ENCODE results near the gene PRRG4. TPM values are rescaled to one million over a fixed set of nuclear protein-coding genes. Genes with fewer than 3 reads are reported as not detected.

Gene PRRG4
- total RNA-seq, 1 donor from 2014 or later: 3.0 TPM

DNA sequence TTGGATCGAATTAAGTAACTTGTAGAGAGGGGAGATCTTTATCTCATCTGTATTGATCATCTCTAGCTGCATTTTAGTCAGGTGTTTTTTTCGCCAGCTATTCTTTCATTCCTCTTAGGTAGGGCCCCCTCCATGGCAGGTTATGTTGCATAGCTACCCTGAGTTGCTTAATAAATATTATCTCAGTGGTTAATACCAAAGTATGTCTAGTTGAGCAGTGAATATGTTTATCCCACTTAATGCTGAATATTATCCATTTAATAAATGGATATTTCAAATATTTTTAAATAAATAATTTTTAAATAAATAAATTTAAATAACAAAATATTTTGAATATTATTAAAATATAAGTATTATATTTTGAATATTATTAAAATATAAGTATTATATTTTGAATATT lies 9.6 kb downstream of the PRRG4 start:
- intact Hi-C loops (cut with DNase I): no loop called here
- TF ChIP-seq, protein P1, sequence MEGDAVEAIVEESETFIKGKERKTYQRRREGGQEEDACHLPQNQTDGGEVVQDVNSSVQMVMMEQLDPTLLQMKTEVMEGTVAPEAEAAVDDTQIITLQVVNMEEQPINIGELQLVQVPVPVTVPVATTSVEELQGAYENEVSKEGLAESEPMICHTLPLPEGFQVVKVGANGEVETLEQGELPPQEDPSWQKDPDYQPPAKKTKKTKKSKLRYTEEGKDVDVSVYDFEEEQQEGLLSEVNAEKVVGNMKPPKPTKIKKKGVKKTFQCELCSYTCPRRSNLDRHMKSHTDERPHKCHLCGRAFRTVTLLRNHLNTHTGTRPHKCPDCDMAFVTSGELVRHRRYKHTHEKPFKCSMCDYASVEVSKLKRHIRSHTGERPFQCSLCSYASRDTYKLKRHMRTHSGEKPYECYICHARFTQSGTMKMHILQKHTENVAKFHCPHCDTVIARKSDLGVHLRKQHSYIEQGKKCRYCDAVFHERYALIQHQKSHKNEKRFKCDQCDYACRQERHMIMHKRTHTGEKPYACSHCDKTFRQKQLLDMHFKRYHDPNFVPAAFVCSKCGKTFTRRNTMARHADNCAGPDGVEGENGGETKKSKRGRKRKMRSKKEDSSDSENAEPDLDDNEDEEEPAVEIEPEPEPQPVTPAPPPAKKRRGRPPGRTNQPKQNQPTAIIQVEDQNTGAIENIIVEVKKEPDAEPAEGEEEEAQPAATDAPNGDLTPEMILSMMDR (IDR thresholded peaks at IDR 0.05): no peak
- Histone ChIP-seq H3K9me3 (no peaks in the 10 kb centered on the region), H3K4me3 (no peak overlapping the region), H3K4me1 (no peaks in the 10 kb centered on the region), H3K27me3 (no peaks in the 10 kb centered on the region), H3K36me3 (no peaks in the 10 kb centered on the region), H3K27ac (no peak overlapping the region)
- DNase-seq (ENCODE audit: low spot score in 2 of 2): no peak

DNA sequence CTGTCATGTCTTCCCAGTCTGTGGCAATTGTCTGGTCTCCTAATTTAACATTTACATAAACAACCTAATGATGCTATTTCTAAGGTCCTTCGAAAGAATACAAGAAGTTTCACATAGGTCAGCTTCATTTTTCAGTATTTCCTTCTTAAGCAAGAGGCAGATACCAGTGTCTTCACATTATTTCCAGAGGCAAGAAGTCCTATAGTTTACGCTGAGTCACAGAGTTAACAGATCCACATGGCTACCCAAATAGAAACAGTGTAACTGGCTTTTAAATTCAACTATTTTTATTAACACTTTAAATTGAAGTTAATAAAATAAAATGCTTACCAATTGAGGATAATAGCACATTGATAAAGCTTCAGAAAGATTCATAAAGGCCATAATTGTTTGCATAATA lies 10.9 kb downstream of the PRRG4 start:
- H3K9me3 ChIP-seq: no peaks in the 10 kb centered on the region
- DNase-seq (ENCODE audit: low spot score in 2 of 2): no peak
- H3K27ac ChIP-seq: no peak overlapping the region
- no peaks in the 10 kb centered on the region for H3K36me3 ChIP-seq
- no peak overlapping the region for H3K4me3 ChIP-seq
- TF ChIP-seq, protein P1 (IDR thresholded peaks at IDR 0.05): no peak
- H3K27me3 ChIP-seq: no peaks in the 10 kb centered on the region
- H3K4me1 ChIP-seq: no peaks in the 10 kb centered on the region
- intact Hi-C loops (cut with DNase I): no loop called here

- no peak overlapping the region for H3K27ac ChIP-seq
- H3K36me3 ChIP-seq: no peaks in the 10 kb centered on the region
- H3K9me3 ChIP-seq: no peaks in the 10 kb centered on the region
- TF ChIP-seq, protein P1 (IDR thresholded peaks at IDR 0.05): no peak
- DNase-seq (ENCODE audit: low spot score in 2 of 2): no peak
- no peak overlapping the region for H3K4me3 ChIP-seq
- H3K4me1 ChIP-seq: no peaks in the 10 kb centered on the region
- H3K27me3 ChIP-seq: no peaks in the 10 kb centered on the region
- intact Hi-C loops (cut with DNase I): no loop called here
These were observed 13.8 kb downstream of the PRRG4 start for GRCh38 chr11:32843544-32843943.

- no peaks in the 10 kb centered on the region for H3K27me3 ChIP-seq
- intact Hi-C loops (cut with DNase I): no loop called here
- DNase-seq (ENCODE audit: low spot score in 2 of 2): no peak
- no peak overlapping the region for H3K27ac ChIP-seq
- TF ChIP-seq, protein P1 (IDR thresholded peaks at IDR 0.05): no peak
- H3K9me3 ChIP-seq: no peaks in the 10 kb centered on the region
- H3K4me3 ChIP-seq: no peak overlapping the region
- H3K4me1 ChIP-seq: no peaks in the 10 kb centered on the region
- H3K36me3 ChIP-seq: no peaks in the 10 kb centered on the region
These were observed 17.8 kb downstream of the PRRG4 start for GRCh38 chr11:32847511-32847910.

DNA sequence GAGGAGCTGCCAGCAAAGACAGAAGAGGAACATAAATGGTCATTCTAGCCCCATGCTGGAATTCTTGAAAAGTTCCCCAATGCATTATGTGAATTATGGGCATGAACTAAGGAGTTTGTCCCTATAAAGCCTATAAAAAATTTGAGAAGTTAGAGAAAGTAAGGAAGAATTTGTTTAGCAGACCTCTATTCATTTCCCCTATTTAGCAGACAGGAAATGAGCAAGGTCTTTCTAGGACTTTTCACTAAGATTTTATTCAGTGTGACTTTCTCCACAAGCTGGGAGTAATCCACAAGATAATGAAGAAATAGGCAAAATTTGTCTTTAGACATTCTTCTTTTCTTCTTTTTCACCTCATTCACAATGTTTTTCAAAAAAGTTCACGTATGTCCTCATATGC lies 20.0 kb downstream of the PRRG4 start:
- no peaks in the 10 kb centered on the region for H3K27me3 ChIP-seq
- no peak for DNase-seq (ENCODE audit: low spot score in 2 of 2)
- H3K36me3 ChIP-seq: no peaks in the 10 kb centered on the region
- no peaks in the 10 kb centered on the region for H3K9me3 ChIP-seq
- no peaks in the 10 kb centered on the region for H3K4me1 ChIP-seq
- intact Hi-C loops (cut with DNase I): no loop called here
- H3K27ac ChIP-seq: no peak overlapping the region
- TF ChIP-seq, protein P1 (IDR thresholded peaks at IDR 0.05): no peak
- no peak overlapping the region for H3K4me3 ChIP-seq

DNA sequence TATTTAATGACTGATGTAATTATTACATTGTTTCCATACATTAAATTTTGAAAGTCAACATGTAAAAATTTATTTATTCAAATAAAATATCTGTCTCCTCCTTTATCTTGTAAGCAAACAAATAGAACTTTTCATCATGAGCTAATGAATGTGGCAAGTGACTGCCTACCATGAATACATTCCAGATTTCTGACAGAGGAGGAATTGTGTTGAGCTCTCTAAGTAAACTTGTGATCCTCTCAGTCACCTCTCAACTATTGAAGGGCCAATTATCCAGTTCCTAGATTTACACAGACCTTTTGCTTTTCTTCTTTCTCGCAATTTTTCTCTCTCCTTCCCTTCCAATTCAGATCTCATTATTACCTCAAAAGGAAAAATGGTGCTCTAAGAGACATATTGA lies 21.5 kb downstream of the PRRG4 start:
- H3K9me3 ChIP-seq: no peaks in the 10 kb centered on the region
- no peak overlapping the region for H3K4me3 ChIP-seq
- DNase-seq (ENCODE audit: low spot score in 2 of 2): no peak
- intact Hi-C loops (cut with DNase I): no loop called here
- TF ChIP-seq, protein P1 (IDR thresholded peaks at IDR 0.05): no peak
- H3K4me1 ChIP-seq: no peaks in the 10 kb centered on the region
- no peaks in the 10 kb centered on the region for H3K27me3 ChIP-seq
- H3K36me3 ChIP-seq: no peaks in the 10 kb centered on the region
- H3K27ac ChIP-seq: no peak overlapping the region

All from ascending aorta (tissue), 2 donors.